CD14-positive monocyte (primary cell): Measurements from ENCODE around the gene SPPL3. TPM values are rescaled to one million over a fixed set of nuclear protein-coding genes. Genes with fewer than 3 reads are reported as not detected.

Experiments
- DNase-seq, 3 donors: peaks; one replicate each; pipeline ENCODE4 v3.0.0-alpha.2; 2011 to 2022
- H2AFZ ChIP-seq: 2 replicates; pipeline ENCODE4 v1.6.0; 2012; ENCODE audit warnings: mild to moderate bottlenecking, low read depth, low read length, inconsistent platforms; ENCODE audit not compliant: insufficient read depth, poor library complexity, severe bottlenecking
- H3K27ac ChIP-seq, 2 donors: 1 replicate in 1 of 2; 2 replicates in 1 of 2; pipeline ENCODE4 v1.5.1; 2012 to 2013; ENCODE audit warnings: low read length in 2 of 2, control low read depth in 1 of 2, inconsistent platforms in 1 of 2, low read depth in 1 of 2, mild to moderate bottlenecking in 1 of 2
- H3K27me3 ChIP-seq, 2 donors: one replicate each; pipeline versions ENCODE4 v1.6.0 to v1.6.1; 2011 to 2013; ENCODE audit warnings: low read length in 2 of 2; ENCODE audit not compliant: control insufficient read depth in 2 of 2, insufficient read depth in 2 of 2
- H3K36me3 ChIP-seq, 2 donors: replicated peaks in 1 of 2; 1 replicate in 1 of 2; 2 replicates in 1 of 2; pipeline versions ENCODE4 v1.5.1 to v1.6.1; 2012 to 2013; ENCODE audit warnings: low read length in 2 of 2, control low read depth in 1 of 2, inconsistent platforms in 1 of 2, mild to moderate bottlenecking in 1 of 2; ENCODE audit not compliant: insufficient read depth in 2 of 2, control insufficient read depth in 1 of 2
- H3K4me1 ChIP-seq, 2 donors: 1 replicate in 1 of 2; 2 replicates in 1 of 2; pipeline versions ENCODE4 v1.5.1 to v1.6.1; 2012 to 2013; ENCODE audit warnings: low read length in 2 of 2, control low read depth in 1 of 2, inconsistent platforms in 1 of 2, mild to moderate bottlenecking in 1 of 2, moderate library complexity in 1 of 2; ENCODE audit not compliant: insufficient read depth in 2 of 2, control insufficient read depth in 1 of 2
- H3K4me2 ChIP-seq: replicated peaks from 2 replicates; pipeline ENCODE3; 2012; ENCODE audit warnings: low read length, moderate library complexity, mild to moderate bottlenecking; ENCODE audit not compliant: poor library complexity, severe bottlenecking; ENCODE audit errors: extremely low read depth
- H3K4me3 ChIP-seq, 3 experiments: fragments of 200-600 bp in 1 of 3; sonication (generic) in 1 of 3; replicated peaks in 1 of 3; 1 replicate in 2 of 3; 2 replicates in 1 of 3; pipeline ENCODE4 v1.5.1; 2011 to 2013; ENCODE audit warnings: low read length in 3 of 3, mild to moderate bottlenecking in 3 of 3, control low read depth in 2 of 3, low read depth in 2 of 3, inconsistent platforms in 1 of 3, moderate library complexity in 1 of 3
- H3K79me2 ChIP-seq: 2 replicates; pipeline ENCODE4 v1.6.0; 2012; ENCODE audit warnings: mild to moderate bottlenecking, control low read depth, inconsistent platforms, low read length, moderate library complexity; ENCODE audit not compliant: insufficient read depth
- H3K9ac ChIP-seq: 2 replicates; pipeline ENCODE4 v1.6.0; 2017; ENCODE audit warnings: low read length, mild to moderate bottlenecking; ENCODE audit not compliant: insufficient read depth, poor library complexity, severe bottlenecking
- H3K9me3 ChIP-seq, 2 donors: replicated peaks in 1 of 2; 1 replicate in 1 of 2; 2 replicates in 1 of 2; pipeline versions ENCODE4 v1.5.1 to v1.6.1; 2012 to 2013; ENCODE audit warnings: low read length in 2 of 2, control low read depth in 1 of 2; ENCODE audit not compliant: control insufficient read depth in 1 of 2, insufficient read depth in 1 of 2
- H4K20me1 ChIP-seq: 2 replicates; pipeline ENCODE4 v1.6.0; 2012; ENCODE audit warnings: mild to moderate bottlenecking, low read length, control low read depth, moderate library complexity; ENCODE audit not compliant: insufficient read depth
- H3K27ac Mint-ChIP-seq, 7 donors: one replicate each; pipeline ENCODE4 v1.8.0; 2020; ENCODE audit warnings: mild to moderate bottlenecking in 7 of 7, mixed read lengths in 7 of 7, moderate library complexity in 6 of 7, inconsistent platforms in 2 of 7
- H3K27me3 Mint-ChIP-seq, 3 donors: one replicate each; pipeline ENCODE4 v1.8.0; 2021 to 2022; ENCODE audit warnings: low read depth in 3 of 3, mild to moderate bottlenecking in 3 of 3, mixed read lengths in 3 of 3, moderate library complexity in 3 of 3, inconsistent platforms in 1 of 3
- H3K36me3 Mint-ChIP-seq, 2 donors: one replicate each; pipeline ENCODE4 v1.8.0; 2020; ENCODE audit warnings: mixed read lengths in 2 of 2, inconsistent platforms in 1 of 2, mild to moderate bottlenecking in 1 of 2
- H3K4me1 Mint-ChIP-seq: one replicate; pipeline ENCODE4 v1.8.0; 2020; ENCODE audit warnings: mild to moderate bottlenecking, mixed read lengths
- H3K4me3 Mint-ChIP-seq, 2 donors: one replicate each; pipeline ENCODE4 v1.8.0; 2020; ENCODE audit warnings: mild to moderate bottlenecking in 2 of 2, mixed read lengths in 2 of 2, moderate library complexity in 1 of 2
- H3K9me3 Mint-ChIP-seq, 7 donors: one replicate each; pipeline ENCODE4 v1.8.0; 2020 to 2022; ENCODE audit warnings: mixed read lengths in 7 of 7, mild to moderate bottlenecking in 6 of 7, moderate library complexity in 6 of 7, inconsistent platforms in 2 of 7
- whole genome bisulfite sequencing: methylation state at CpG from one replicate; pipeline ENCODE4 v1.1.5; 2013; ENCODE audit warnings: missing lambda C conversion rate; ENCODE audit not compliant: insufficient coverage; 5-methylcytosine and 5-hydroxymethylcytosine counted together
- intact Hi-C, 2 donors: fragments of 100-400 bp; cut with micrococcal nuclease; formaldehyde crosslinking; loops; one replicate each; pipeline versions ENCODE4 v1.15.0 to v1.15.1; 2023
- polyA plus RNA-seq, 3 donors: library from polyadenylated mRNA; depleted of rRNA in 1 of 3; unstranded in 2 of 3; stranded (reverse) in 1 of 3; fragments of 300-500 nt in 2 of 3; fragments of >200 nt in 1 of 3; fragmentation: Illumina TruSeq in 2 of 3; gene quantifications; 1 replicate in 2 of 3; 2 replicates in 1 of 3; pipeline ENCODE4 v1.2.3, GENCODE V29; 2012 to 2021
- TF ChIP-seq, protein P1 (sequence below): fragments of 200-600 bp; IDR thresholded peaks from one replicate; pipeline ENCODE4 v1.8.0; 2022; ENCODE audit warnings: antibody characterized with exemption, mild to moderate bottlenecking

The SPPL3 gene
- polyA plus RNA-seq, 3 donors = 14.5 to 18.6 (median 18.5) TPM

DNA sequence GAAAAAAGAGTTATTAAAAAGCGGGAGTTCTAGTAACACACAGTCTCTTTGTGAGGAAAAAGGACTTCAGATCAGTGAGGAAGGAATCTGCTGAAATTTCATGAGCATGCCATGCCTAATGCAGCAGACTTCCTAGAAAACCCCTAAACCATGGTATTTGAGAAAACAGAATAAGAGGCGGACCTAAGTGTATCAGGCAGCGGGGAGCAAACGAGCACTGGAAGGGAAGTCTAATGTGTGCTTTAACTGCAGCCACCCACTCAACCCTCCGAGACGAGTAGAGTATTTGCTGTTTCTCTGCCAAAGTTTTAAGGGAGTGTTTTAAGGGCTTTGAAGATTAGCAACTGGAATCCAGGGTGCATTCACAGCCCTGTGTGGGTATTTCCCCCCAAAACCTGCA, 142.1 kb downstream of the SPPL3 start:
- peaks cover 63 to 74% of the 10 kb centered on the region in 2 donors for H3K36me3 Mint-ChIP-seq
- Histone ChIP-seq H3K4me1 (no peaks in the 10 kb centered on the region), H3K9me3 (no peaks in the 10 kb centered on the region), H2AFZ (no peak overlapping the region), H3K27ac (no peak overlapping the region), H3K36me3 (peaks cover 63 to 75% of the 10 kb centered on the region in 2 donors), H3K79me2 (no peaks in the 10 kb centered on the region), H3K4me3 (no peak overlapping the region), H3K4me2 (no peak overlapping the region), H4K20me1 (no peaks in the 10 kb centered on the region), H3K27me3 (no peaks in the 10 kb centered on the region), H3K9ac (no peak overlapping the region)
- no CpG with 5 or more reads among the region's 6 CpGs for WGBS
- H3K4me3 Mint-ChIP-seq = no peak overlapping the region
- intact Hi-C loops = no loop called here
- H3K9me3 Mint-ChIP-seq = peaks cover 0 to 3% (median 0%) of the 10 kb centered on the region in 7 donors
- peak overlapping the region in 1 of 7 donors; percentile 64 for H3K27ac Mint-ChIP-seq
- no peaks in the 10 kb centered on the region for H3K4me1 Mint-ChIP-seq
- TF ChIP-seq, protein P1, sequence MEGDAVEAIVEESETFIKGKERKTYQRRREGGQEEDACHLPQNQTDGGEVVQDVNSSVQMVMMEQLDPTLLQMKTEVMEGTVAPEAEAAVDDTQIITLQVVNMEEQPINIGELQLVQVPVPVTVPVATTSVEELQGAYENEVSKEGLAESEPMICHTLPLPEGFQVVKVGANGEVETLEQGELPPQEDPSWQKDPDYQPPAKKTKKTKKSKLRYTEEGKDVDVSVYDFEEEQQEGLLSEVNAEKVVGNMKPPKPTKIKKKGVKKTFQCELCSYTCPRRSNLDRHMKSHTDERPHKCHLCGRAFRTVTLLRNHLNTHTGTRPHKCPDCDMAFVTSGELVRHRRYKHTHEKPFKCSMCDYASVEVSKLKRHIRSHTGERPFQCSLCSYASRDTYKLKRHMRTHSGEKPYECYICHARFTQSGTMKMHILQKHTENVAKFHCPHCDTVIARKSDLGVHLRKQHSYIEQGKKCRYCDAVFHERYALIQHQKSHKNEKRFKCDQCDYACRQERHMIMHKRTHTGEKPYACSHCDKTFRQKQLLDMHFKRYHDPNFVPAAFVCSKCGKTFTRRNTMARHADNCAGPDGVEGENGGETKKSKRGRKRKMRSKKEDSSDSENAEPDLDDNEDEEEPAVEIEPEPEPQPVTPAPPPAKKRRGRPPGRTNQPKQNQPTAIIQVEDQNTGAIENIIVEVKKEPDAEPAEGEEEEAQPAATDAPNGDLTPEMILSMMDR = no peak
- no peak for DNase-seq
- H3K27me3 Mint-ChIP-seq = peaks cover 0 to 2% (median 0%) of the 10 kb centered on the region in 3 donors

DNA sequence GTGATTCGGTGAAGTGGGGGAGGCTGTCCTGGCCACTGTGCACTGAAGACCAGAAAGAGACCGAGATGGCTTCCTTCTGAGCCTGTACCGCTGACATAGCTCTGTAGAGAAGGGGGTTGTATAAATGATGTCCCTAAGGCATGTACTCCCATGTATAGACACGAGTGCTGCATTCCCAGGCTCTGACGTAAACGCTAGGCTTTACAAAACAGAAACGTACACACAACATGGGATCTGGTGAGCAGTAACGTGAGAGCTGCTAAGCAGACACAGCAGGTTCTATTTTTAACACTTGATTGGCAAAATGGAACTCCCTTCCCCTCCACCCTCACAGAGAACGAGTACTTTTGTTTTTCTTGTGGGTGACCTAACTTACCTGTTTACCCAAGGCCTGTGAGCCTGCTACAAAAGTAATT, 142.6 kb downstream of the SPPL3 start:
- H4K20me1 ChIP-seq = no peaks in the 10 kb centered on the region
- H3K27ac Mint-ChIP-seq = peak overlapping the region in 2 of 7 donors; percentile 51 to 68
- no peak overlapping the region for H3K4me3 ChIP-seq
- intact Hi-C loops = no loop called here
- H3K79me2 ChIP-seq = no peaks in the 10 kb centered on the region
- peaks cover 58 to 68% of the 10 kb centered on the region in 2 donors for H3K36me3 Mint-ChIP-seq
- H3K27ac ChIP-seq = peak overlapping the region in 1 of 2 donors; percentile 24
- no peaks in the 10 kb centered on the region for H3K27me3 ChIP-seq
- no peak overlapping the region for H2AFZ ChIP-seq
- peaks cover 0 to 3% (median 0%) of the 10 kb centered on the region in 7 donors for H3K9me3 Mint-ChIP-seq
- peaks cover 58 to 69% of the 10 kb centered on the region in 2 donors for H3K36me3 ChIP-seq
- H3K9me3 ChIP-seq = no peaks in the 10 kb centered on the region
- H3K27me3 Mint-ChIP-seq = peaks cover 0 to 2% (median 0%) of the 10 kb centered on the region in 3 donors
- WGBS = 100% methylated on average over 4 of the region's 9 CpGs
- H3K4me2 ChIP-seq = no peak overlapping the region
- no peaks in the 10 kb centered on the region for H3K4me1 Mint-ChIP-seq
- H3K9ac ChIP-seq = no peak overlapping the region
- TF ChIP-seq, protein P1 = no peak
- H3K4me3 Mint-ChIP-seq = no peak overlapping the region
- H3K4me1 ChIP-seq = no peaks in the 10 kb centered on the region
- DNase-seq = no peak
